GM13977 (cell line): ENCODE data around the gene CRYGB.

ENCODE experiments used
- DNase-seq: peaks from one replicate; pipeline ENCODE4 v3.0.0; 2012; ENCODE audit warnings: low spot score
- CTCF ChIP-seq: IDR thresholded peaks from 2 replicates; pipeline ENCODE4 v1.5.1; 2012; ENCODE audit warnings: mild to moderate bottlenecking, control low read depth; ENCODE audit not compliant: insufficient read depth; ENCODE audit errors: extremely low read depth, missing control alignments
- in situ Hi-C: fragments of 300-500 bp; cut with MboI; formaldehyde crosslinking; loops from one replicate; pipeline ENCODE4 v1.12.0; 2022; ENCODE audit warnings: low sequenced_read_pairs, low pct_unique_long_range_greater_than_20kb, mixed read lengths, inconsistent platforms; ENCODE audit not compliant: unreplicated experiment

The CRYGB gene

GRCh38 chr2:208156439-208156838 is 10.5 kb upstream of the CRYGB start:
- in situ Hi-C loops: no loop called here
- DNase-seq: no peak
- no peak for TF ChIP-seq CTCF

- in situ Hi-C loops: no loop called here
- no peak for TF ChIP-seq CTCF
- no peak for DNase-seq
These were observed 7.2 kb upstream of the CRYGB start for GRCh38 chr2:208153156-208153555.

- in situ Hi-C loops: no loop called here
- no peak for TF ChIP-seq CTCF
- no peak for DNase-seq
These were observed 5.0 kb upstream of the CRYGB start for GRCh38 chr2:208150956-208151355.

- DNase-seq: no peak
- in situ Hi-C loops: no loop called here
- no peak for TF ChIP-seq CTCF
These were observed 4.1 kb upstream of the CRYGB start for GRCh38 chr2:208150094-208150493.

- no peak for TF ChIP-seq CTCF
- DNase-seq: no peak
- in situ Hi-C loops: no loop called here
These were observed 2.8 kb upstream of the CRYGB start for GRCh38 chr2:208148803-208149202.

- in situ Hi-C loops: no loop called here
- DNase-seq: no peak
- no peak for TF ChIP-seq CTCF
These were observed 1.8 kb upstream of the CRYGB start for GRCh38 chr2:208147759-208148158.

GRCh38 chr2:208147008-208147407 is 1.1 kb upstream of the CRYGB start:
- TF ChIP-seq CTCF: no peak
- in situ Hi-C loops: no loop called here
- DNase-seq: no peak
